BJ (cell line): Measurements from ENCODE around the gene PNKP. TPM values are rescaled to one million over a fixed set of nuclear protein-coding genes. Genes with fewer than 3 reads are reported as not detected.

Experiments
- CTCF ChIA-PET: fragments of 350-600 bp; formaldehyde crosslinking; extraction: SDS; loops from one replicate; lab custom pipeline; 2021; ENCODE audit warnings: antibody characterized with exemption, inconsistent platforms; lab: Yijun Ruan, JAX
- POLR2A ChIA-PET: fragments of 300-600 bp; sonication (Branson Sonifier 250); formaldehyde crosslinking; extraction: SDS; loops from one replicate; lab custom pipeline; 2021; ENCODE audit warnings: antibody characterized with exemption; lab: Charles Lee
- DNase-seq: peaks from one replicate; pipeline ENCODE4 v3.0.0-alpha.2; 2011; ENCODE audit warnings: low read depth
- H3K27me3 ChIP-seq: 2 replicates; pipeline ENCODE4 v1.6.0; 2011; ENCODE audit warnings: low read length; ENCODE audit not compliant: control insufficient read depth, insufficient read depth
- H3K36me3 ChIP-seq: 2 replicates; pipeline ENCODE4 v1.5.1; 2011; ENCODE audit warnings: low read length; ENCODE audit not compliant: control insufficient read depth, insufficient read depth
- H3K4me3 ChIP-seq: 2 replicates; pipeline ENCODE4 v1.5.1; 2011; ENCODE audit warnings: low read depth, mild to moderate bottlenecking, control low read depth, low read length
- CTCF ChIP-seq: IDR thresholded peaks from 2 replicates; pipeline ENCODE4 v1.5.1; 2011; ENCODE audit warnings: low read depth, mild to moderate bottlenecking, control low read depth, inconsistent platforms, low read length, moderate library complexity; ENCODE audit not compliant: insufficient read depth
- polyA plus RNA-seq: library from polyadenylated mRNA; depleted of rRNA; stranded (reverse); fragments of >200 nt; gene quantifications from 2 replicates; pipeline ENCODE4 v1.2.3, GENCODE V29; 2011

PNKP gene
- polyA plus RNA-seq, 1 experiment, result 28.9 TPM

DNA sequence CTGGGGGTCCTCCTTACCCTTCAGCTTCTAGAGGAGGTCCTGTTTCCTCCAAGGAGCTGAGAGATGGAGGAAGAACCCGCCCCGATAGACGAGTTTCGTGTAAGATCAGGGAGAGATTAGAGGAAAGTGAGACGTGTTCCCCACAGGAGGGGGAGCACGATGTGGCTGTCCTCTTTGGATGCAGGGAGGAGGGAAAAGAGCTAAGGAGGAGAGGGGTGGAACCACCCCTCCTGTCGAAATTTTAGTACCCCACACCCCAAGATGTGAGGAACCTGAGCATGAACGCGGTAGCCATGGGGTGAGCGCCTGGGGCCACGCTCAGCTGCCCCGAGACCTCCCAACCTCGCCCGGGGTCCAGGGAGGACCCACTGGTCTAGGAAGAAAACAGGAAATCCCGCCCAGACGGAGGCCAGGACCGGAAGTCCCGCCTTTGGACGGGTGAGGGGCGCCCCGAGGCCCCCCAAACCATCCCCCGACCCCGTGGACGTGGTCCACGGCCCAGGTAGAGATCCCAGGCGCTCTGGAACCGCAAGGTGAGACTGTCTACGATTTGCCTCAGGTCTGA, 8.6 kb upstream of the PNKP start:
- no peak for DNase-seq
- Histone ChIP-seq H3K27me3 (no peaks in the 10 kb centered on the region), H3K4me3 (peak overlapping the region; percentile 83), H3K36me3 (peaks cover 10% of the 10 kb centered on the region)
- ChIA-PET CTCF (interaction anchor here (1.1 kb wide), 1 partner anchor 26 kb away, joined by 3 read pairs; no protein-coding TSS in a partner anchor), POLR2A (interaction anchor here (0.5 to 1.2 kb wide), 4 partner anchors 11 to 200 kb away, joined by 3 to 16 read pairs (median 4); no protein-coding TSS in a partner anchor)
- no peak for TF ChIP-seq CTCF

- no peak for TF ChIP-seq CTCF
- ChIA-PET CTCF (no interaction called here), POLR2A (interaction anchor here (0.5 kb wide), 1 partner anchor 61 kb away, joined by 16 read pairs; no protein-coding TSS in a partner anchor)
- H3K27me3 ChIP-seq, result no peaks in the 10 kb centered on the region
- H3K36me3 ChIP-seq, result peaks cover 5% of the 10 kb centered on the region
- peak overlapping the region; percentile 83 for H3K4me3 ChIP-seq
- DNase-seq, result no peak
Observed at GRCh38 chr19:49875177-49875576, 7.8 kb upstream of the PNKP start.

DNA sequence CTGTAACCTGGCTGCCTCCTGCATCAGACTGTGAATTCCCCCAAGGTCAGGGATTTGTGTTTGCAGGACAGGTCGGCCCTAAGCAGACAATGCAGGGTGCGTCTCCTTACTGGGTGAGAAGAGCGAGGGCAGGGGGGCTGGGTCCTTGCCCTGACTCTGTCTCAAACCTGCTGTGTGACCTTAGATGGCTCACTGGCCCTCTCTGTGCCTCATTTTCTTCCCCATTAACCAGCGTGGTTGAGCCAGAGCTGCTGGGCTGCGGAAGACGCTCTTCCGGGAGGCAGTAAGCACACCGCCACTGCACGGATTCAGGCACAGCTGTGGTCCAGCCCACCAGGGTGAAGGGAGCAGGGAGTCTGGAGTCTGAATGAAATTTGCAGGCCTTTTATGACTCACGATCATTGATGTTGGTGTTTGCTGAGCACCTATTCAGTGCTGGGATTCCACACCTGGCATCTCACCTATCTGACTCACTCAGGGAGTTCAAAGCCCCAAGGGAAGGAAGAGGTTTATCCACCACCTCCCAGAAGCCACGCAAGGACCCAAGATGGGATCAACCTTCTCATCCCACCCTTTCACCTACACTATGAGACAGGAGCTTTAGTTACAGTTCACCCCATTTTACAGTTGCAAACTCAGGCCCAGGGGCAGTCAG, 7.3 kb upstream of the PNKP start:
- CTCF ChIA-PET, result no interaction called here
- DNase-seq, result no peak
- no peak overlapping the region for H3K4me3 ChIP-seq
- no peak for TF ChIP-seq CTCF
- POLR2A ChIA-PET, result no interaction called here
- H3K27me3 ChIP-seq, result no peaks in the 10 kb centered on the region
- H3K36me3 ChIP-seq, result peaks cover 5% of the 10 kb centered on the region

DNA sequence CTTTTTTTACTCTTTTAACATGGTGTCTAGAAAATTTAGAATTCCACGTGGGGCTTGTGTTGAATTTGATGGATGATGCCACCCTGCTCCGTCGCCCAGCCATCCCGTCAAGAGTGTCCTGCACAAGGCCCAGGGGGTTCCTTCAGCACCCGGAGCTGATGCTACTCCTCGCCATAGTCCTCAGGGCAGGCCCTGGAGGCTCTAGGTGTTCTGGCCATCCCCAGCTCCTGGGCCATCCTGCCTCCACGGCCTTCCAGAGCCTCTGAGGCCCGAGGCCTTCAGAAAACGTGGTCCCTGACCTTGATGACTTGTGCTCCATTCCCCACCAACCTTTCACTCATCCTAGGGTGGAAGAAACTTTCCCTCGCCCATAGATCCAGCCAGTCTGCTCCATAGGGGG, 6.5 kb upstream of the PNKP start:
- H3K36me3 ChIP-seq, result peaks cover 3% of the 10 kb centered on the region; the same call in 1 of the 2 replicates
- TF ChIP-seq CTCF, result no peak
- DNase-seq, result no peak
- no peak overlapping the region for H3K4me3 ChIP-seq
- ChIA-PET POLR2A (no interaction called here), CTCF (no interaction called here)
- no peaks in the 10 kb centered on the region for H3K27me3 ChIP-seq

DNA sequence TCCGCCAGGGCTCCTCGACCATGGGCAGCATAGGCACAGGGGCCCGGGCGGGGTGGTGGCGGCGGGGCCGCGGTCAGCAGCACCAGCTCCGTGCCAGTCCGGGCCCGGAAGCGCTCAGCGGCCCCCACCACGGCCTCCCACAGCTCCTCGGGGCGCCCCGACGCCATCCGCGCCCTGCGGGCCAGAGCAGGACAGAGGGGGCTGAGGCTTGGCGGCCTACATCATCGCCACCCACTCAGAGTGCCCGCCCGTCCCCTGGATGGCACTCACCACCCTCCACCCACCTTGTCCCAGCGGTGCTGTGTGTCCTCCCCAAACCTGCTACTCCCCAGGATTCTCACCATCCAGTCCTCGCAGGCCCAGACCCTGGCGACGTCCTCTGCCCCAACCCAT, 5.7 kb upstream of the PNKP start:
- TF ChIP-seq CTCF, result no peak
- Histone ChIP-seq H3K36me3 (peaks cover 3% of the 10 kb centered on the region; the same call in 1 of the 2 replicates), H3K27me3 (no peaks in the 10 kb centered on the region), H3K4me3 (no peak overlapping the region)
- no peak for DNase-seq
- ChIA-PET POLR2A (no interaction called here), CTCF (no interaction called here)
